ENCODE measurements around the gene TENT4B.
A peak's percentile ranks its signal among the peaks of the same experiment; 100 is the strongest.

TENT4B gene

GRCh38 chr16:50256604-50257003, 103.5 kb downstream of the TENT4B start:
- TF ChIP-seq REST (IDR thresholded peaks at IDR 0.05; ENCODE audit: low read depth) (no peak), NFIC (IDR thresholded peaks at IDR 0.05) (no peak), RAD21 (IDR thresholded peaks at IDR 0.05; ENCODE audit: low read depth) (no peak)

- TF ChIP-seq ZBTB7A (IDR thresholded peaks at IDR 0.05; ENCODE audit: low read depth) (no peak), EGR1 (IDR thresholded peaks at IDR 0.05) (no peak), MAX (IDR thresholded peaks at IDR 0.05) (no peak), CEBPB (IDR thresholded peaks at IDR 0.05) (no peak), TEAD4 (IDR thresholded peaks at IDR 0.05) (no peak), YY1 (IDR thresholded peaks at IDR 0.05; ENCODE audit: low read depth) (no peak), USF1 (IDR thresholded peaks at IDR 0.05) (no peak), REST (IDR thresholded peaks at IDR 0.05; ENCODE audit: low read depth) (no peak), NFIC (IDR thresholded peaks at IDR 0.05) (no peak), CREB1 (IDR thresholded peaks at IDR 0.05; ENCODE audit: low read depth) (no peak), TCF12 (IDR thresholded peaks at IDR 0.05; ENCODE audit: low read depth) (no peak), RAD21 (IDR thresholded peaks at IDR 0.05; ENCODE audit: low read depth) (no peak), TAF1 (IDR thresholded peaks at IDR 0.05; ENCODE audit: low read depth) (no peak), FOXM1 (IDR thresholded peaks at IDR 0.05; ENCODE audit: borderline replicate concordance, low read depth) (no peak), EP300 (IDR thresholded peaks at IDR 0.05; ENCODE audit: borderline replicate concordance) (no peak)
Observed at GRCh38 chr16:50257876-50258275, 104.8 kb downstream of the TENT4B start.

- TF ChIP-seq TEAD4 (IDR thresholded peaks at IDR 0.05) (no peak), NFIC (IDR thresholded peaks at IDR 0.05) (peak; percentile 38; the same call in 1 of the 2 replicates)
Observed at GRCh38 chr16:50259334-50260205, 106.5 kb downstream of the TENT4B start.

GRCh38 chr16:50260206-50261159, 107.4 kb downstream of the TENT4B start:
- no peak for TF ChIP-seq CEBPB (IDR thresholded peaks at IDR 0.05)
- TF ChIP-seq REST (IDR thresholded peaks at IDR 0.05; ENCODE audit: low read depth) = no peak
- no peak for TF ChIP-seq TAF1 (IDR thresholded peaks at IDR 0.05; ENCODE audit: low read depth)
- TF ChIP-seq MAX (IDR thresholded peaks at IDR 0.05) = no peak
- no peak for TF ChIP-seq FOXM1 (IDR thresholded peaks at IDR 0.05; ENCODE audit: borderline replicate concordance, low read depth)
- TF ChIP-seq ZBTB7A (IDR thresholded peaks at IDR 0.05; ENCODE audit: low read depth) = no peak
